Activated naive CD8-positive, alpha-beta T cell treated with anti-CD3 and anti-CD28 coated beads for 36 hours (primary cell): ENCODE measurements around the gene SLC35G1. TPM values are rescaled to one million over a fixed set of nuclear protein-coding genes. Genes with fewer than 3 reads are reported as not detected.

Experiments
- DNase-seq: peaks from one replicate; pipeline ENCODE4 v3.0.0; 2021
- H3K27ac Mint-ChIP-seq: one replicate; pipeline ENCODE4 v1.8.0; 2022; ENCODE audit warnings: mild to moderate bottlenecking, moderate library complexity, mixed read lengths
- H3K27me3 Mint-ChIP-seq: one replicate; pipeline ENCODE4 v1.8.0; 2022; ENCODE audit warnings: mild to moderate bottlenecking, mixed read lengths
- H3K36me3 Mint-ChIP-seq: one replicate; pipeline ENCODE4 v1.8.0; 2021; ENCODE audit warnings: mild to moderate bottlenecking, mixed read lengths
- H3K4me1 Mint-ChIP-seq: one replicate; pipeline ENCODE4 v1.8.0; 2021; ENCODE audit warnings: mixed read lengths
- H3K4me3 Mint-ChIP-seq: one replicate; pipeline ENCODE4 v1.8.0; 2022; ENCODE audit warnings: mild to moderate bottlenecking, moderate library complexity, mixed read lengths
- H3K9me3 Mint-ChIP-seq: one replicate; pipeline ENCODE4 v1.8.0; 2022; ENCODE audit warnings: mixed read lengths
- total RNA-seq, 2 experiments: library from RNA; stranded (reverse); gene quantifications; one replicate each; pipeline ENCODE4 v1.2.3, GENCODE V29; 2021

The SLC35G1 gene
- total RNA-seq, 2 experiments from 2014 or later: 4.0 to 5.3 TPM

DNA sequence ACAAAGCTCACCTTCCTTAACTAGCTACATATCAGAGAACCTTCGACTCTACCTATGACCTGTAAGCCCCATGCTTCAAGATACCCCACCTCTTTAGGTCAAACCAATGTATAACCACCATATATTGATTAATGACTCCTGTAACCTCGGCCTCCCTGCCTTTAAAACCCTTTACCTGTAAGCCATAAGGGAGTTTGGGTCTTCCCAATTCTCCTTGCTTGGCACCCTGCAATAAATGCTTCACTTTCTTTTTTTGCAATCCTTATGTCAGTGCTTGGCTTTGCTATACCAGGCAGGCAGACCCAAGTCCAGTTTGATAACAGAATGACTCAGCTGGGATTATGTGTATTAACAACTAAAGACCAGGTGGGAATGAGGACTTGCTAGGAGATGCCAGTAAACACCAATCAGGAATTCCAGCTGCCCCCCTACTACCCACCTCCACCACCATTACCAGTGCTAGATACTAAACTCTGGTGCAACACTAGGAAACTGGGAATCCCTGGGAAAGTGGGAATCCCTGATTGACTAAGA, 22.0 kb upstream of the SLC35G1 start:
- Mint-ChIP-seq H3K27ac (no peak overlapping the region), H3K27me3 (peaks cover 42% of the 10 kb centered on the region), H3K4me1 (no peaks in the 10 kb centered on the region), H3K4me3 (no peak overlapping the region), H3K36me3 (no peaks in the 10 kb centered on the region), H3K9me3 (no peaks in the 10 kb centered on the region)
- DNase-seq: no peak

DNA sequence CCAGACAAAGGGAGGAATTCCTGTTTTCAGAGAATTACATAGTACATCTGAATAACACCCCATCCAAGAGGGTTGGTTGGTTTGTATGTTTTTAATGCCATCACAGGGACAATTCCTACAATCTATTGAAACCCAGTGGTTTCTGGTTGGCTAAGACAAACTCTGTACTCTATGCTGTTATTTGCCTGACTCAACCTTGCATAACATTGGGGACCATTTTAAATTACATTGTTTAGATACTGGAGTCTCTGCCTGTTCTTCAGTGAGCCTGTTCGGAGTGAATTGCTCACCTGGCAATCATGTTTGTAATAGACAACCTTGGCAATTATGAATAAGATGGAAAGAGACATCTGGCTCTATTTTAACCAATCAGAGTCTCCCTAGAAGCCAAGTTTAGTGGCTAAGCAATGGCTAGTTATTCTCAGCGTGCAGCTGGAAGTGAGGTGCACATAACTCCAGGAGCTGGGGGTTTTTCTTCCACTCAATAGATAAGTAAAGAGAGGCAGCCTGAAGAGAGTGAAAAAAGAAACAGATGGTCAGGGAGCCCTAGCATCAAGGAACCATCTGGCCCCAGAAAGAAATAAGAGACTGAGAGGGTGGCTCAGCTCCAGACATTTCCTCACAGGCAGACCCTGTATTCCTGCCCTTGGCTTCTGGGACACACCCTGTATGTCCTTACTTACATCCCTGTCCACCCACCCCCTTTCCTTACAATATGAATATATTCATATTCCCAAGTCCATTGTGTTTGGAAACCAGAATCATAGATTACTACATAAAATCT, 21.2 kb upstream of the SLC35G1 start:
- DNase-seq: no peak
- Mint-ChIP-seq H3K27me3 (peaks cover 45% of the 10 kb centered on the region), H3K9me3 (no peaks in the 10 kb centered on the region), H3K4me1 (no peaks in the 10 kb centered on the region), H3K4me3 (no peak overlapping the region), H3K36me3 (no peaks in the 10 kb centered on the region), H3K27ac (no peak overlapping the region)

DNA sequence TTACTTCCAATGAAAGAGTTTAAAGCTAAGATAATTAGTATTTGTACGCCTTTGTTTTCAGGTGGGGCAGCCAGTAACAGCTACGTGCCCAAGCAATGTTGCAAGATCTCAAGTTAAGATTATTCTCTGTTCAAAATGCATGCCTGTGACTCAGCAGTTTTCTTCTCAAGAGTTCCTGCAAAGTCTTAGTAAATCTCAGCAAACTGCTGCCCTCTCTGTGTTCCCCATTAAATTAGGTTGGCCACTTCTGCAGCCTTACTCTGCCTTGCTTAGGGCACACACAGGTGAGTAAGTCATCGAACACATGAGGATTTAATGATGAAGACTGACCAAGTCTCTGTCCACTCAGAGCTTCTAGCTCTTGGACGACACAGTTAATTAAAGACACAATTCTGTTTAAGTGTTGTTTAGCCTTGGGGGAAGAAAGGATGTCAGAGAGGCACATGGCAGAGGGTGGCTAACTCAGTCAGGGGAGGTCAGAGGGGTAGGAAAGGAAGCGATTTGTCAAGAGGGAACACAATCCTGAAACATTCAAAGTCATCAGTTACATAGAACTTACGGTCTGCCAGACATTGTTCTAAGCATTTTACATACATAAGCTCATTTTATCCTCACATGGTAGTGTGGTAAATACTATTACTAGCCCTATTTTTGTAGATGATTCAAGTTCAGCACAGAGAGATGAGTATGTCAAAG, 20.2 kb upstream of the SLC35G1 start:
- DNase-seq: no peak
- no peaks in the 10 kb centered on the region for H3K4me1 Mint-ChIP-seq
- H3K9me3 Mint-ChIP-seq: no peaks in the 10 kb centered on the region
- H3K4me3 Mint-ChIP-seq: no peak overlapping the region
- no peaks in the 10 kb centered on the region for H3K36me3 Mint-ChIP-seq
- peaks cover 43% of the 10 kb centered on the region for H3K27me3 Mint-ChIP-seq
- no peak overlapping the region for H3K27ac Mint-ChIP-seq

DNA sequence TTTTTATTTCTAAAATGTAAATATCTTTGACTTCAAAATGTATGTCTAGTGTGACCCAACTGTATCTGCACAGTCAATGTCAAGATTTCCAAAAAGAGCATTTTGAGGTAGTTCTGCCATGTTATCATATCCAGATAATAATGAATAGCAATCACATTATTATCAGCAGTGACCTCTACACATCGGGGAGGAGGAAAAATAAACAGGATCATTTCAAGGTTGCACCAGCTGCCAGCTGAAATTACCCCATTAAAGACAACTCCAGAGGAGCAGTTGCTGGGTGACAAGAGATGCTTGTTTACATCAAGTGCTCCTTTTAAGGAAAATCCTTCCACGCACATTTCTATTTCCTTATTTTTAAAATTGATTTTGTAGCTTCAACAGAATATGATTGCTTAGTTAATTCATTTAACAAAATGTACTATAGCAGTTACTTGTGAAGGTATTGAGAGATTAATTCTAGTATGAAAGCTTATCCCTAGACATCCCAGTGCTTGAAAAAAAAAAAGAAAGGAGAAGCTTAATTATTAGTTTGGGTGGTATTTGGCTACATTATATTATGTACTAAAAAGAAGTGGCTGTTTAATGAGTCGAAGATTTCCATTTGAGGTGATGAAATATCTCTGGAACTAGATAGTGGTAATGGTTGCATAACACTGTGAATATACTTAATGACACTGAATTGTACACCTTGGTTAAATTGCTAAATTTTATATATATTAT, 19.3 kb upstream of the SLC35G1 start:
- no peak for DNase-seq
- Mint-ChIP-seq H3K4me3 (no peak overlapping the region), H3K27ac (no peak overlapping the region), H3K9me3 (no peaks in the 10 kb centered on the region), H3K36me3 (no peaks in the 10 kb centered on the region), H3K27me3 (peaks cover 49% of the 10 kb centered on the region), H3K4me1 (no peaks in the 10 kb centered on the region)

DNA sequence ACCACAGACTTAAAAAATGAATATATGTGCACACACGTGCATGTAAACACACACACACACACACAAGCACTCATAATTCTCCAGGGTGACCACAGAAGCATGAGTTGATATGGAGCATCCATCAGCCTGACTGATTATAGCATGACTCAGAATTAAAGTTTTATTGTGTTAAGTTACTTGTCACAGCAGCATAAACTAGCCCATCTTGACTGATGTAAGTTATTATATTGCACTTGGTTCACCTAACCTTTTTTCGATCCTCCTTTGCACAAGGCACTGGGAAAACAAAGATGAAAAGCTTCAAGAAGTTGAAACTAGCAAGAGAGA, 18.8 kb upstream of the SLC35G1 start:
- peaks cover 50% of the 10 kb centered on the region for H3K27me3 Mint-ChIP-seq
- no peak overlapping the region for H3K27ac Mint-ChIP-seq
- H3K36me3 Mint-ChIP-seq: no peaks in the 10 kb centered on the region
- no peaks in the 10 kb centered on the region for H3K4me1 Mint-ChIP-seq
- H3K9me3 Mint-ChIP-seq: no peaks in the 10 kb centered on the region
- DNase-seq: no peak
- no peak overlapping the region for H3K4me3 Mint-ChIP-seq

DNA sequence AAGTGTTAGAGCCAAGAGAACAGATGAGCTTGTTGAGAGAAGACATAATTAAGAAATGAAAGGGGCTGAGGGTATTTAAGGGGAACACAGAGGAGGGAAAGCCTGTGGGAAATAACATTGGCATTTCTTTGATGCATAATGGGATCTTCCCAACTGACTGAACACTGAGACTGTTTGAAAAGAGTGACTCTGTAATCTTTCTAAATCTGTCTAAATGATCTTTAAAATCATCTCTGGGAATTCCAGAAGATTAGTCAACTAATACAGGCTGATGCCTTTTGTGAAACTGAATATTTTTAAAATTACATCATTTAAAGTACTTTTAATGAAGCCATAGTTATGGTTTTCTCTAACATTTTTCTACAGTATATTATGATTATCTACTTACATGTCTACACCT, 17.4 kb upstream of the SLC35G1 start:
- H3K27ac Mint-ChIP-seq: no peak overlapping the region

DNA sequence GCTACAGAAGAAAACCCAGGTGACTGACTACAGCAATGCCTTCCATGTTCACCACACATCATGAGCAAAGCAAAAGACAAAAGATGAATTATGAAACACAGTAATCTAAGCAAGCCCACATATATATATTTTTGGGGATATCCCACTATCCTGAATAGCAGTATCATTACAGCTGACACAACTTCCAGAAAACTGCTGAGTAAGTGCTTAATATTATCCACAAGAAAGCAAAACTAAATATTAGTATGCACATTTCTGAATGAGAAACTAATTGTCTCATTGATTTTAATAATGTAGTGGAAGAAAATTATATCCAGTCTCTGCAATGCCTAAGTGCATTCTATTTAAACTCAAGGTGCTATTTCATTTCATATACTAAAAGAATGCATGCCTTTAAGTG, 14.5 kb upstream of the SLC35G1 start:
- no peak overlapping the region for H3K27ac Mint-ChIP-seq
- no peaks in the 10 kb centered on the region for H3K9me3 Mint-ChIP-seq
- no peaks in the 10 kb centered on the region for H3K36me3 Mint-ChIP-seq
- no peak for DNase-seq
- H3K4me3 Mint-ChIP-seq: no peak overlapping the region
- no peaks in the 10 kb centered on the region for H3K4me1 Mint-ChIP-seq
- peaks cover 62% of the 10 kb centered on the region for H3K27me3 Mint-ChIP-seq

More for the DNA sequence above, 17.4 kb upstream of the SLC35G1 start:
- DNase-seq: no peak
- Mint-ChIP-seq H3K27me3 (peaks cover 54% of the 10 kb centered on the region), H3K9me3 (no peaks in the 10 kb centered on the region), H3K36me3 (no peaks in the 10 kb centered on the region), H3K4me1 (no peaks in the 10 kb centered on the region), H3K4me3 (no peak overlapping the region)

DNA sequence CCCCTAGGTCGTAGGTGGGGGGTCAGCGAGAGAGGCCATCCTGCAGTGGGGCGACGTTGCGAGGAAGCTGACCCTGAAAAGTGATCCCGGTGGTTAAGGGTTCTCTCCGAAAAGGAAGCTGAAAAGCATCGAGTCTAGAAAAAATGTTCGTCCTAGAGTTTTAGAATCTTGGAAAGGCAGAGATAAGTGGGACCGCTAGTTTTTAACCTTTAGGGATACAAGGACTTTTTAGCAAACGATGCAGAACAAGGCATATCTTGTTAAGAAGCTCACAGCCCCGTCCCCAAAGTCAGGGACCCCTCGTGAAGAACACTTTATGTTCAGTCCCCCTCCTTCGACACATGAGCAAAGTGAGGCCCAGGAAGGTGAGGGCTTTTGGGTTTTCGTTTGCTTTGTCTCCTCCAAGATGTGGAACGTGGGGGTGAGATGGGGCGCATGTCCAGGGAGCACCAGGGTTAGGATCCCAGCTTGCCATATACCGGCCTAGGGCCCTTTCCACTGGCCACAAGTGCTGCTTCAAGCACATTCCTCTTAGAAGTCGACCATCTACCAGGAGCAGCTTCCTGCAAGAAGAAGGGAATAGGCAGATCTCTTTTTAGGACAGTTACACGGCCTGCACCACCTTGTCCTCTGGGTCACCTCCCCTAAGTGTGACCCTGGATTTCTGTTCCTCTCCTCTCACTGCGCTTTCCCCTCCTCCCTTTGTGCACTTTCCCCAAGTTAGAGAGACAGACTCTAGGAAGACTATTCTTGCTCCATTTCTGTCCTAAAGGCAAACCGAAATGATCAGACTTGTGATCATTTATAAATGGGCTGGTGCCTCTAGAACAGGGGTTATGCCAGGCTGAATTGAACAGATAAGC, 969 bp downstream of the SLC35G1 start:
- Mint-ChIP-seq H3K36me3 (peaks cover 18% of the 10 kb centered on the region), H3K27ac (no peak overlapping the region), H3K4me3 (peak overlapping the region; percentile 82), H3K4me1 (peaks cover 37% of the 10 kb centered on the region), H3K9me3 (no peaks in the 10 kb centered on the region), H3K27me3 (peaks cover 5% of the 10 kb centered on the region)
- no peak for DNase-seq

DNA sequence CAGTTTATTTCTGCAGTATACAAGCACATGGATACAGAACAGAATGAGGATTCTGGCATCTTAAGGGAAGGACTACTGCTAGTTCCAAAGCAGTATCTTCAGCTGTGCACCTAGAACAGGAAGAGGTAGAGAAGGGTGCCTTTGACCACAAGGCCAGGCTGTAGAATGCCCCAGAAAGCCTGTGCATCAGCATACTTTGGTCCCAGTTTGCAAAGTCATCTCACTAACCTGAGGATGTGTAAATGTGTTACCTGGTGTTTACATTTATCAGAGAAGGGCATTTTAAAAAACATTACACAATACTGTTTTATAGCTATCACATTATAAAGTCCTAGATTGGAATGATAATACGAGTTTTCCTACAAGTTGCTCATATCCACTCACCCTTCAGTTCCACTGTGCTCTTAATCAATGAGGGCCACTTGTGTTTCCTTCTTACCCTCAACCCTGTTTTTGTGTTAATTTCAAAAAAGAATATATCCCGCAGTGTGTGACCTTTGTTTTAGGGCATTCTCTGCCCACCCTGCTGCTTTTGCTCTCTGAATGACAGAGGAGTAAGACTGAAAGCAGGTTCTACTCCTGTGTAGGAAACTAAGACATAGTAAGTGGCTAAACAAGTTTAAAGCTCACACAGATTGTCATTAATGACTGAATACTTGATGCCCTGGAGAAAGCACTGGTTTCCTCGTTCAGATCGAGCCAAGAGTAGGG, 3.4 kb downstream of the SLC35G1 start:
- no peaks in the 10 kb centered on the region for H3K9me3 Mint-ChIP-seq
- no peak overlapping the region for H3K27ac Mint-ChIP-seq
- H3K4me3 Mint-ChIP-seq: no peak overlapping the region
- DNase-seq: no peak
- H3K27me3 Mint-ChIP-seq: no peaks in the 10 kb centered on the region
- peaks cover 37% of the 10 kb centered on the region for H3K4me1 Mint-ChIP-seq
- H3K36me3 Mint-ChIP-seq: peaks cover 28% of the 10 kb centered on the region

DNA sequence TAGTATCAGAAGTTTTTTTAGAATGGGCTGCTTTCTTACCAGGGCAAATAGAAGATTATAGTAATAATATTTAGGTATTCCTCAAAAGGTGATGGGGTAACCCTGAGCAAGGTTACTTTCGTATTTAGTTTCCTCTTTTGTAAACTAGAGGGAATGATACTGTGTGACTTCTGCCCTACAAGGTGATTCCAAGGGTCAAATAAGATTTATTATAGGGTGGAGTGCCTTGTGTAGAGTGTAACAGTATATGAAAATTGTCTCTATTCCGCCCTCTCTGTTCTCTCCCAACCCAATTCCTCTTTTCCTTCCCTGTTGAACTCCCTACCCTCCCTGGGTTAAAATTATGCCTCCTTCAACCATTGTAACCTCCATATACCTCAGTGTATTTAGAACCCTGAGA, 5.3 kb downstream of the SLC35G1 start:
- DNase-seq: no peak
- no peaks in the 10 kb centered on the region for H3K27me3 Mint-ChIP-seq
- peaks cover 28% of the 10 kb centered on the region for H3K36me3 Mint-ChIP-seq
- H3K9me3 Mint-ChIP-seq: no peaks in the 10 kb centered on the region
- H3K4me3 Mint-ChIP-seq: no peak overlapping the region
- H3K27ac Mint-ChIP-seq: no peak overlapping the region
- H3K4me1 Mint-ChIP-seq: peaks cover 35% of the 10 kb centered on the region

DNA sequence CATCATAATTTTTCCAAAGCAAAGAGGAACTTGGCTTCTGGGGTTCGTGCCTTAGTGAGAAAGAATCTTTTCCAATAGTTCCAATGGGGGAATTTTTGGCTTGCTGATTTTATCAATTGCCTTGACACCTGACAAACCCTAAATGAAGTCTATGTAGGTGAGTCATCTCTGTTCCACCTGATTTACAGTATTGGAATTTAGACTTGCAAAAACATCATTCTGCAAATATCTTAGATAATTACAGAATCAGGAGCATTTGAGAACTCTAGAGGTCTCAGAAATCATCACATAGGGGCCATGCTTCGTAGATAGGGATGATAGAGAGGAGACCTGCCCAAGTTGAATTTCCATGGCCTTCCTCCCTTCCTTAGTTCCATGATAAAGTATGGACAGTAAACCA, 9.3 kb downstream of the SLC35G1 start:
- Mint-ChIP-seq H3K27ac (no peak overlapping the region), H3K36me3 (peaks cover 31% of the 10 kb centered on the region), H3K4me1 (peaks cover 19% of the 10 kb centered on the region), H3K27me3 (no peaks in the 10 kb centered on the region), H3K4me3 (no peak overlapping the region), H3K9me3 (no peaks in the 10 kb centered on the region)
- no peak for DNase-seq

DNA sequence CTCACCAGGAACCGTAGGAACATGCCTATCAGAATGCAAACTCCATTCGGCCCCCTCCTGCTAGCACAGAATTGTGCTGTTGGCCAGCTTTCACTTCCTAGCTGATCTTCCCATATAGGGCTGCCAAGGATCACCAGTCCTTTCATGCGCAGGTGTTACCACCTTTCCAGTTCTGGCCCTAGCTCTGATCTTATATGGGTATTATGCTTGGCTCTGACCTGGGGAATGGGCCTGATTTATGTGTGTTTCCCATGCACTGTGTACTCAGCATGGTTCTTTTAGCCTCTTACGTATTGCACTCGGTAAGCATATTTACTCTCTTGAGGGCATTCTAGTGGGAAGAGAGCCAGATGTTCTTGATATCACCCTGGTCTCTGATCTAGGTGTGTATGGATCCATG, 11.1 kb downstream of the SLC35G1 start:
- Mint-ChIP-seq H3K4me1 (peaks cover 17% of the 10 kb centered on the region), H3K27ac (no peak overlapping the region)

DNA sequence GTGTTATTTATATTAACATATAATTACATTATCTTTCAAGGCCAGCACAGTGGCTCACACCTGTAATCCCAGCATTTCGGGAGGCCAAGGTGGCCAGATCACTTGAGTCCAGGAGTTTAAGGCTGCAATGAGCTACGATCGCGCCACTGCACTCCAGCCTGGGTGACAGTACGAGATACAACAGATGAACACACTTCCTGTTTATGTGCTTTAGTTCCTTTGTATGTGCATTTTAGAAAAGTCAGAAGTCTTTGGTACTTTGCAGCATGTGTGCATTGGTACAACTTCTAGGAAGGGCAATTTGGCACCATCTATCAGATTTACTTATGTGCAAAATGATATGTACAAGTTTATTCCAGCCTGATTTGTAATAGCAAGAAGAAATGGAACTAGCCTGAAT, 13.3 kb downstream of the SLC35G1 start:
- H3K36me3 Mint-ChIP-seq: peaks cover 18% of the 10 kb centered on the region
- no peaks in the 10 kb centered on the region for H3K27me3 Mint-ChIP-seq
- DNase-seq: no peak
- H3K4me3 Mint-ChIP-seq: no peak overlapping the region
- no peak overlapping the region for H3K27ac Mint-ChIP-seq
- no peaks in the 10 kb centered on the region for H3K9me3 Mint-ChIP-seq
- peaks cover 17% of the 10 kb centered on the region for H3K4me1 Mint-ChIP-seq

More for the DNA sequence above, 11.1 kb downstream of the SLC35G1 start:
- no peak for DNase-seq
- peaks cover 28% of the 10 kb centered on the region for H3K36me3 Mint-ChIP-seq
- H3K9me3 Mint-ChIP-seq: no peaks in the 10 kb centered on the region
- H3K4me3 Mint-ChIP-seq: no peak overlapping the region
- H3K27me3 Mint-ChIP-seq: no peaks in the 10 kb centered on the region

DNA sequence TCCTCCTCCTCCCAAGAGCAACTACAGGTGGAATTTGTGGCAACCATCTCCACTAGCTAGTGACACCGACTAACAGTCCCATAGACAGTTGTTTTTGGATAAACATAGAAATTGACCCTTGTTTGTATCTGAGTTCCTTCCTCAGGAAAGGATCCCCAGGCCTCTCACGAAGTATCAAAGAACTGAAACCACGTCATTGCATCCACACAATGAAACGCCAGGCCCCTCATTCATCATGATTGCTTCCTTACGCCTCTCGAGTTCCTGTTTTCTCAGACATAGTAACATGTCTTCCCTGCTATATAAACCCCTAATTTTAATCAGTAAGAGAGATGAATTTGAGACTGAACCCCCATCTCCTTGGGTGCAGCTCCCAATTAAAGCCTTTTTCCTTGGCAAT, 18.1 kb downstream of the SLC35G1 start:
- Mint-ChIP-seq H3K9me3 (no peaks in the 10 kb centered on the region), H3K4me3 (no peak overlapping the region), H3K27me3 (no peaks in the 10 kb centered on the region), H3K27ac (no peak overlapping the region), H3K4me1 (peaks cover 6% of the 10 kb centered on the region), H3K36me3 (peaks cover 15% of the 10 kb centered on the region)
- no peak for DNase-seq
